ENCODE data around the gene ZNF124. TPM values are rescaled to one million over a fixed set of nuclear protein-coding genes. Genes with fewer than 3 reads are reported as not detected.

The ZNF124 gene
- total RNA-seq, 1 donor from 2014 or later, result 365 TPM

DNA sequence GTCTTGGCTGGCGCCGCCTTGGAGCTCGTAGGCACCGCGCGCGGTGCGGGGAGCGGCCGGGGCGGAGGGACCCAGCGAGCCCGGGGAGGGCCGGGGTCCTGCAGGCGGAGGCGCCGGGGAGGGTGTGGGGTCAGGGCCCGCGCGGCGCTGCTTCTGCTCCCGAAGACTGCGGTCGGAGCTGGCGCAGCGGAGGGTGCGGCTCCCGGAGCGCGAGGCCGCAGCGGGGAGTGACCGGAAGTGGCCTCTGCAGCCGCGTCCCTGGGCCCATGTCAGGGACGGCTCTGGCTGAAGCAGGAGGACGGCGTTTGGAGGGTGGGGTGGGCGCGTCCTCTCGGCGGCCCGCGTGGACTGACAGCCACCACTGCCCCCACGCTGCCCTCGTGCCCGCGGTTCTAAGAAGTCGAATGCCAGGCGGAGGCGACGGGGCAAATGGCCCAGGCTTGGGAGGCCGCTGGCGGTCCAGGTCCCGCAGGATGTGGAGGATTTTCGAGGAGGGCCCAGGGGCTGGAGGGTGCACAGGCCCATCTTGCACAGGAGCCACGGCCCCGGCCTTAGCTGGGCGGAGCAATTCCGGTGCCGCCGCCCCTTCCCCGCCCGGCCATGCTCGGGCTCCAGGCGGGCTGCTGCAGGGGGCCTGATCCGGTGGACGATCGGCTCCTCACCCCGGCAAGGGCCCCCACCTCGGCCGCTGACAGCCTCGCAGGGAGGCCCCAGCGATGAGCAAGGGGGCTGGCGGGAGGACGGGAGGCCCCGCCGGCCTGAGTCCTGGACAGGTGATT is 59.9 kb downstream of the ZNF124 start:
- peak; percentile 17 for DNase-seq

DNA sequence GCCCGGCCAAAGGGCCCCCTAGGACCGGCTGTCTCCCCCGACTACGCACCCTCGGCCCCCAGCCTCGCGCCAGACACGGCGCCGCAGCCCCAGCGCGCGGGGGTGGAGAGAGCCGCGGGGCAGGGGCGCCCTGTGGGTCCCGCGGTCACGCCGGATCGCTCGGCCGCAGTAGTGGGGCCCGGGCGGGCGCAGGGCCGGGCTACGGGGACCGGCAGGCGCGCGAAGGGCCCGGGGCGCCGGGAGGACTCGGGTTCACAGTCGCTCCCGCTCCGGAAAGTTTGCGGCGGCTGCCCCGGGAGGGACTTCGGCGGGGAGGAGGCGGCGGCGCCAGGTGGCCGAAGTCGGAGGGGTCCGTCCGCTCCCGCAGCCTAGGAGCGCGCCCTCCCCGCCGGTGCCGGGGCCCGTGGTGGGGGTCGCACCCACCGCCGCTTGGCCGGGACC is 60.5 kb downstream of the ZNF124 start:
- DNase-seq, result no peak

- DNase-seq, result no peak
Observed at GRCh38 chr1:247110627-247111258, 61.1 kb downstream of the ZNF124 start.

DNA sequence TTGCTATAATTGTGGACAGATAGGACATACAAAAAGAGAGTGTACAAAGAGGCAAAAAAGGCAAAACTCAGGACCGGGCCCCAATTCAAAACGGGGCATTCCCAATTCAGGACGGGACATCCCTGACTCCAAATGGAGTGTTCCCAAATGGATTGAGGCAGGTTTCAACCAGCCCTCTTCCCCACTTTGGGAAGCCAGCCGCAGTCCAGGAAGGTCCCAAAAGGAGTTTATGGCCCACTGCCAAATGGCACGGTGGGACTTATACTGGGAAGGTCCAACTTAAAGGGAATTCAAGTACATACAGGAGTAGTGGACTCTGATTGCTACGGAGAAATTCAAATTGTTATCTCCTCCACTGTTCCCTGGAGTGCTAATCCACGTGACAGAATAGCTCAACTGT is 64.1 kb downstream of the ZNF124 start:
- DNase-seq, result no peak

- no peak for DNase-seq
Observed at GRCh38 chr1:247105966-247106365, 65.9 kb downstream of the ZNF124 start.

Small RNAs within 50 kb of the gene (small RNA-seq; reads per million reads assigned to genes)
- gene AL390728.3 (not detected), gene RNA5SP82 (not detected)

Other genes starting within 250 kb of the ZNF124 start
- gene AHCTF1, start 240.1 kb downstream of the ZNF124 start, total RNA-seq, result 48.2 TPM
- gene ZNF695, start 164.0 kb downstream of the ZNF124 start, total RNA-seq, result 8.6 TPM
- 24.8 TPM for gene ZNF670, start 93.2 kb downstream of the ZNF124 start, total RNA-seq
- gene ZNF669, start 67.7 kb downstream of the ZNF124 start, total RNA-seq, result 33.8 TPM
- not detected for gene VN1R5, start 84.1 kb upstream of the ZNF124 start, total RNA-seq
- gene ZNF496, start 159.8 kb upstream of the ZNF124 start, total RNA-seq, result 18.6 TPM
- 1.4 TPM for gene NLRP3, start 244.2 kb upstream of the ZNF124 start, total RNA-seq

All from occipital lobe (tissue), 3 donors.